ENCODE data around the gene LRCH1. TPM values are rescaled to one million over a fixed set of nuclear protein-coding genes. Genes with fewer than 3 reads are reported as not detected.

Gene LRCH1
- total RNA-seq, 3 donors from 2014 or later = 17.0 to 40.4 (median 24.6) TPM

- no peaks in the 10 kb centered on the region for H3K36me3 ChIP-seq
- no peak for TF ChIP-seq POLR2A (IDR thresholded peaks at IDR 0.05)
- TF ChIP-seq POLR2AphosphoS5 (IDR thresholded peaks at IDR 0.05) = no peak
- TF ChIP-seq, protein P1, sequence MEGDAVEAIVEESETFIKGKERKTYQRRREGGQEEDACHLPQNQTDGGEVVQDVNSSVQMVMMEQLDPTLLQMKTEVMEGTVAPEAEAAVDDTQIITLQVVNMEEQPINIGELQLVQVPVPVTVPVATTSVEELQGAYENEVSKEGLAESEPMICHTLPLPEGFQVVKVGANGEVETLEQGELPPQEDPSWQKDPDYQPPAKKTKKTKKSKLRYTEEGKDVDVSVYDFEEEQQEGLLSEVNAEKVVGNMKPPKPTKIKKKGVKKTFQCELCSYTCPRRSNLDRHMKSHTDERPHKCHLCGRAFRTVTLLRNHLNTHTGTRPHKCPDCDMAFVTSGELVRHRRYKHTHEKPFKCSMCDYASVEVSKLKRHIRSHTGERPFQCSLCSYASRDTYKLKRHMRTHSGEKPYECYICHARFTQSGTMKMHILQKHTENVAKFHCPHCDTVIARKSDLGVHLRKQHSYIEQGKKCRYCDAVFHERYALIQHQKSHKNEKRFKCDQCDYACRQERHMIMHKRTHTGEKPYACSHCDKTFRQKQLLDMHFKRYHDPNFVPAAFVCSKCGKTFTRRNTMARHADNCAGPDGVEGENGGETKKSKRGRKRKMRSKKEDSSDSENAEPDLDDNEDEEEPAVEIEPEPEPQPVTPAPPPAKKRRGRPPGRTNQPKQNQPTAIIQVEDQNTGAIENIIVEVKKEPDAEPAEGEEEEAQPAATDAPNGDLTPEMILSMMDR (IDR thresholded peaks at IDR 0.05) = no peak
- no peaks in the 10 kb centered on the region for H3K27me3 ChIP-seq
- intact Hi-C loops (cut with DNase I; ENCODE audit: low total_unique reads) = no loop called here
- H3K27ac ChIP-seq = peak overlapping the region; percentile 72 to 85
- H3K4me1 ChIP-seq = peaks cover 5 to 11% of the 10 kb centered on the region in 2 donors
- no peaks in the 10 kb centered on the region for H3K9me3 ChIP-seq
- no peak for DNase-seq (ENCODE audit: low spot score in 2 of 2)
- no peak overlapping the region for H3K4me3 ChIP-seq
Measured at GRCh38 chr13:46656786-46657185, 103.8 kb downstream of the LRCH1 start.

DNA sequence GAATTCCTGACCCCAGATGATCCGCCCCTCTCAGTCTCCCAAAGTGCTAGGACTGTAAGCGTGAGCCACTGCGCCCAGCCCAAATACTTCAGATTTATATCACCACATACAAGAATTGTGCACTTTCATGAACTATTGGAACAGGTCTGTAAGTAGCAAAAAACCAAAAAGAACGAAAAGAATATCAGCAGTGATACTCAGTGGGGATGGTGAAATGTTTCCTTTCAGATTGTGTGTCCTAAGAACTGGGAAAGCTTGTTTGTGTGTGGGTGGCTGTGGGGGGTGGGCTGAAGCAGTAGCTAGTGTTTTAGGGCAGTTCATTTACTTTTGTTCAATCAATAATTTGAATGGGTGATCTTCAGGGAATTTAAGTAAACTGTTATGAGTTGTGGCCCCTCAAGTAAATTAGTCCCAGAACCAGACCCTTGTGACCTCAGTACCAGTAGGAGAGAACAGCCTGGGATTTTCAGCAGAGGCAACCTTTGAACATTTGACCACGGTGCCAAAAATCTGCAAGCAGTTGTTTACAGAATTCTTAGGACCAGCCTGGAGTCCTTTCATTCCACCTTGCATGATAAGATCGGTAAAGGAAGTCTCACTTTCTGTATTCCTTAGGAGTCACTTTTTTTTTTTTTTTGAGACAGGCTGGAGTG lies 106.6 kb downstream of the LRCH1 start:
- H3K4me1 ChIP-seq = peaks cover 5 to 11% of the 10 kb centered on the region in 2 donors
- no peaks in the 10 kb centered on the region for H3K36me3 ChIP-seq
- no peak overlapping the region for H3K4me3 ChIP-seq
- H3K27ac ChIP-seq = peak overlapping the region; percentile 39 to 58
- H3K9me3 ChIP-seq = no peaks in the 10 kb centered on the region
- TF ChIP-seq POLR2AphosphoS5 (IDR thresholded peaks at IDR 0.05) (no peak), POLR2A (IDR thresholded peaks at IDR 0.05) (no peak)
- TF ChIP-seq, protein P1 (IDR thresholded peaks at IDR 0.05) = no peak
- H3K27me3 ChIP-seq = no peaks in the 10 kb centered on the region
- intact Hi-C loops (cut with DNase I; ENCODE audit: low total_unique reads) = no loop called here
- no peak for DNase-seq (ENCODE audit: low spot score in 2 of 2)

- no peak overlapping the region for H3K4me3 ChIP-seq
- no peaks in the 10 kb centered on the region for H3K36me3 ChIP-seq
- H3K27ac ChIP-seq = peak overlapping the region in 1 of 2 donors; percentile 58
- H3K4me1 ChIP-seq = peaks cover 5 to 7% of the 10 kb centered on the region in 2 donors
- no peaks in the 10 kb centered on the region for H3K9me3 ChIP-seq
- no peak for TF ChIP-seq POLR2A (IDR thresholded peaks at IDR 0.05)
- no peak for TF ChIP-seq POLR2AphosphoS5 (IDR thresholded peaks at IDR 0.05)
- TF ChIP-seq, protein P1 (IDR thresholded peaks at IDR 0.05) = no peak
- DNase-seq (ENCODE audit: low spot score in 2 of 2) = no peak
- H3K27me3 ChIP-seq = no peaks in the 10 kb centered on the region
- intact Hi-C loops (cut with DNase I; ENCODE audit: low total_unique reads) = no loop called here
Measured at GRCh38 chr13:46660416-46660815, 107.4 kb downstream of the LRCH1 start.

GRCh38 chr13:46660857-46661256 lies 107.9 kb downstream of the LRCH1 start:
- Histone ChIP-seq H3K4me3 (no peak overlapping the region), H3K27ac (peak overlapping the region in 1 of 2 donors; percentile 58), H3K36me3 (no peaks in the 10 kb centered on the region), H3K27me3 (no peaks in the 10 kb centered on the region), H3K4me1 (peaks cover 5 to 12% of the 10 kb centered on the region in 2 donors), H3K9me3 (no peaks in the 10 kb centered on the region)
- TF ChIP-seq, protein P1 (IDR thresholded peaks at IDR 0.05) = no peak
- TF ChIP-seq POLR2A (IDR thresholded peaks at IDR 0.05) = no peak
- TF ChIP-seq POLR2AphosphoS5 (IDR thresholded peaks at IDR 0.05) = no peak
- intact Hi-C loops (cut with DNase I; ENCODE audit: low total_unique reads) = no loop called here
- DNase-seq (ENCODE audit: low spot score in 2 of 2) = no peak

- Histone ChIP-seq H3K9me3 (no peaks in the 10 kb centered on the region), H3K36me3 (no peaks in the 10 kb centered on the region), H3K27ac (peak overlapping the region in 1 of 2 donors; percentile 60), H3K4me1 (peaks cover 0 to 15% of the 10 kb centered on the region in 2 donors), H3K4me3 (no peak overlapping the region), H3K27me3 (no peaks in the 10 kb centered on the region)
- TF ChIP-seq, protein P1 (IDR thresholded peaks at IDR 0.05) = no peak
- TF ChIP-seq POLR2A (IDR thresholded peaks at IDR 0.05) = no peak
- TF ChIP-seq POLR2AphosphoS5 (IDR thresholded peaks at IDR 0.05) = no peak
- no peak for DNase-seq (ENCODE audit: low spot score in 2 of 2)
- intact Hi-C loops (cut with DNase I; ENCODE audit: low total_unique reads) = no loop called here
Measured at GRCh38 chr13:46662690-46663089, 109.7 kb downstream of the LRCH1 start.
